Measurements from ENCODE around the gene LRP1B. TPM values are rescaled to one million over a fixed set of nuclear protein-coding genes. Genes with fewer than 3 reads are reported as not detected.

LRP1B gene
- total RNA-seq, 1 experiment from 2014 or later, result 0.52 TPM

DNA sequence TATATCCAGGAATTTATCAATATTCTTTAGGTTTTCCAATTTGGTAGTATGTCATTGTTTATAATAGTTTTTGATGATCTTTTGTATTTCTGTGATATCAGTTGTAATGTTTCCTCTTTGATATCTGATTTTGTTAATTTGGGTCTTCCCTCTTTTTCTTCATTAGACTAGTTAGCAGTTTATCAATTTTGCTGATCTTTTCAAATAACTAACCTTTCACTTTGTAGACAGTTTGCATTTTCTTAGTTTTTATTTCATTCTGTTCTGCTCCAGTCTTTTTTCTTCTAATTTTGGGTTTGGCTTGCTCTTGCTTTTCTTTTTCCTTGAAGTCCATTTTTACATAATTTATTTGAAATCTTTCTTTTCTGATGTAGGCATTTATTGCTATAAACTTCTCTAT lies 824.4 kb downstream of the LRP1B start:
- DNase-seq (ENCODE audit: low spot score) (no peak), ATAC-seq (no peak)
- ChIA-PET CTCF (no interaction called here), POLR2A (no interaction called here)
- Mint-ChIP-seq H3K9me3 (no peaks in the 10 kb centered on the region), H3K27ac (no peak overlapping the region), H3K27me3 (ENCODE audit: low read depth) (no peaks in the 10 kb centered on the region), H3K4me3 (no peak overlapping the region), H3K4me1 (0 out of 2 replicates have a peak, but pooled peaks cover 3% of the 10 kb centered on the region), H3K36me3 (no peaks in the 10 kb centered on the region)
- TF ChIP-seq, protein P1, sequence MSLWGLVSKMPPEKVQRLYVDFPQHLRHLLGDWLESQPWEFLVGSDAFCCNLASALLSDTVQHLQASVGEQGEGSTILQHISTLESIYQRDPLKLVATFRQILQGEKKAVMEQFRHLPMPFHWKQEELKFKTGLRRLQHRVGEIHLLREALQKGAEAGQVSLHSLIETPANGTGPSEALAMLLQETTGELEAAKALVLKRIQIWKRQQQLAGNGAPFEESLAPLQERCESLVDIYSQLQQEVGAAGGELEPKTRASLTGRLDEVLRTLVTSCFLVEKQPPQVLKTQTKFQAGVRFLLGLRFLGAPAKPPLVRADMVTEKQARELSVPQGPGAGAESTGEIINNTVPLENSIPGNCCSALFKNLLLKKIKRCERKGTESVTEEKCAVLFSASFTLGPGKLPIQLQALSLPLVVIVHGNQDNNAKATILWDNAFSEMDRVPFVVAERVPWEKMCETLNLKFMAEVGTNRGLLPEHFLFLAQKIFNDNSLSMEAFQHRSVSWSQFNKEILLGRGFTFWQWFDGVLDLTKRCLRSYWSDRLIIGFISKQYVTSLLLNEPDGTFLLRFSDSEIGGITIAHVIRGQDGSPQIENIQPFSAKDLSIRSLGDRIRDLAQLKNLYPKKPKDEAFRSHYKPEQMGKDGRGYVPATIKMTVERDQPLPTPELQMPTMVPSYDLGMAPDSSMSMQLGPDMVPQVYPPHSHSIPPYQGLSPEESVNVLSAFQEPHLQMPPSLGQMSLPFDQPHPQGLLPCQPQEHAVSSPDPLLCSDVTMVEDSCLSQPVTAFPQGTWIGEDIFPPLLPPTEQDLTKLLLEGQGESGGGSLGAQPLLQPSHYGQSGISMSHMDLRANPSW (CRISPR knock-in tag; conservative IDR thresholded peaks at IDR 0.05; ENCODE audit: low read depth), result no peak
- TF ChIP-seq ZNF317 (CRISPR knock-in tag; IDR thresholded peaks at IDR 0.05; ENCODE audit: borderline replicate concordance, low read depth) (no peak), NFE2L1 (CRISPR knock-in tag; IDR thresholded peaks at IDR 0.05) (no peak), CREM (CRISPR knock-in tag; IDR thresholded peaks at IDR 0.05) (no peak)
- TF ChIP-seq, protein P2, sequence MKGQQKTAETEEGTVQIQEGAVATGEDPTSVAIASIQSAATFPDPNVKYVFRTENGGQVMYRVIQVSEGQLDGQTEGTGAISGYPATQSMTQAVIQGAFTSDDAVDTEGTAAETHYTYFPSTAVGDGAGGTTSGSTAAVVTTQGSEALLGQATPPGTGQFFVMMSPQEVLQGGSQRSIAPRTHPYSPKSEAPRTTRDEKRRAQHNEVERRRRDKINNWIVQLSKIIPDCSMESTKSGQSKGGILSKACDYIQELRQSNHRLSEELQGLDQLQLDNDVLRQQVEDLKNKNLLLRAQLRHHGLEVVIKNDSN (CRISPR knock-in tag; IDR thresholded peaks at IDR 0.05), result no peak
- TF ChIP-seq, protein P3, sequence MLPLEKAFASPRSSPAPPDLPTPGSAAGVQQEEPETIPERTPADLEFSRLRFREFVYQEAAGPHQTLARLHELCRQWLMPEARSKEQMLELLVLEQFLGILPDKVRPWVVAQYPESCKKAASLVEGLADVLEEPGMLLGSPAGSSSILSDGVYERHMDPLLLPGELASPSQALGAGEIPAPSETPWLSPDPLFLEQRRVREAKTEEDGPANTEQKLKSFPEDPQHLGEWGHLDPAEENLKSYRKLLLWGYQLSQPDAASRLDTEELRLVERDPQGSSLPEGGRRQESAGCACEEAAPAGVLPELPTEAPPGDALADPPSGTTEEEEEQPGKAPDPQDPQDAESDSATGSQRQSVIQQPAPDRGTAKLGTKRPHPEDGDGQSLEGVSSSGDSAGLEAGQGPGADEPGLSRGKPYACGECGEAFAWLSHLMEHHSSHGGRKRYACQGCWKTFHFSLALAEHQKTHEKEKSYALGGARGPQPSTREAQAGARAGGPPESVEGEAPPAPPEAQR (CRISPR knock-in tag; IDR thresholded peaks at IDR 0.05), result no peak

GRCh38 chr2:141301551-141301950 lies 829.3 kb downstream of the LRP1B start:
- Mint-ChIP-seq H3K36me3 (no peaks in the 10 kb centered on the region), H3K4me1 (0 out of 2 replicates have a peak, but pooled peaks cover 3% of the 10 kb centered on the region), H3K4me3 (no peak overlapping the region), H3K27me3 (ENCODE audit: low read depth) (no peaks in the 10 kb centered on the region), H3K9me3 (no peaks in the 10 kb centered on the region), H3K27ac (no peak overlapping the region)
- TF ChIP-seq, protein P3 (CRISPR knock-in tag; IDR thresholded peaks at IDR 0.05), result no peak
- no peak for TF ChIP-seq RORB (CRISPR knock-in tag; IDR thresholded peaks at IDR 0.05)
- TF ChIP-seq ZNF121 (CRISPR knock-in tag; IDR thresholded peaks at IDR 0.05), result no peak
- TF ChIP-seq FOXP1 (CRISPR knock-in tag; IDR thresholded peaks at IDR 0.05; ENCODE audit: borderline replicate concordance), result no peak
- CTCF ChIA-PET, result no interaction called here
- DNase-seq (ENCODE audit: low spot score), result no peak
- POLR2A ChIA-PET, result no interaction called here
- no peak for ATAC-seq

DNA sequence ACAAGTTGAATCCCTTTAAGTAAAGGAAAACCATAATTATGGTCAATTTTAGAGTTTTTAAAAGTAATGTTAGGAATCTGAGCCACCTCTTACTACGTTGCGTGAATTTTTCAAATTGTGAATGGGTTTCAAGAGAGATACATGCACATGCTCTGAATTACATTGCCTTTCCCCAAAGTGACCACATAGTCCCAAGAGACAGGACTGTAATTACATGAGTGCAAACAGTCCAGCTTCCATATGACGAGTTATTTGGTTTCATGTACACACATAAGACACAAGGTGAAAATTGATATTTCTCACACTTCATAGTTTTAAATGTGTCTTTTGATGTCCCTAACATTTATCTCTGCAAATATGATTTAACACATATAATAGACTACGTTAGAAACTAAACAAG lies 850.8 kb downstream of the LRP1B start:
- TF ChIP-seq SOX15 (CRISPR knock-in tag; IDR thresholded peaks at IDR 0.05), result no peak
- no peak for TF ChIP-seq PREB (CRISPR knock-in tag; IDR thresholded peaks at IDR 0.05; ENCODE audit: borderline replicate concordance)
- TF ChIP-seq USF2 (CRISPR knock-in tag; IDR thresholded peaks at IDR 0.05), result no peak
- Mint-ChIP-seq H3K27ac (no peak overlapping the region), H3K36me3 (no peaks in the 10 kb centered on the region), H3K4me3 (no peak overlapping the region), H3K4me1 (no peaks in the 10 kb centered on the region), H3K27me3 (ENCODE audit: low read depth) (no peaks in the 10 kb centered on the region), H3K9me3 (peaks cover 4% of the 10 kb centered on the region; the same call in 1 of the 2 replicates)
- no peak for DNase-seq (ENCODE audit: low spot score)
- no peak for ATAC-seq
- POLR2A ChIA-PET, result no interaction called here
- CTCF ChIA-PET, result no interaction called here

Measured in WTC11 (cell line).